Keratinocyte (primary cell): Measurements from ENCODE around the gene RAB8A. TPM values are rescaled to one million over a fixed set of nuclear protein-coding genes. Genes with fewer than 3 reads are reported as not detected.

Experiments used
- DNase-seq: peaks from one replicate; pipeline ENCODE4 v3.0.0-alpha.2; 2011; ENCODE audit warnings: low read depth, missing footprints, low spot score
- FAIRE-seq: peaks from 2 replicates; lab custom pipeline; 2011; peaks lifted over from hg19 to GRCh38; lab: Jason Lieb, UNC
- H2AFZ ChIP-seq: 2 replicates; pipeline ENCODE4 v1.6.0; 2012; ENCODE audit warnings: low read length, control low read depth, inconsistent platforms; ENCODE audit not compliant: control insufficient read depth
- H3K27ac ChIP-seq: 2 replicates; pipeline ENCODE4 v1.5.1; 2011; ENCODE audit warnings: low read length; ENCODE audit not compliant: control insufficient read depth, insufficient read depth
- H3K27me3 ChIP-seq: 3 replicates; pipeline ENCODE4 v1.6.0; 2011; ENCODE audit warnings: low read length; ENCODE audit not compliant: control insufficient read depth, insufficient read depth; ENCODE audit errors: extremely low read depth
- H3K36me3 ChIP-seq, 2 experiments: 2 replicates in 1 of 2; 3 replicates in 1 of 2; pipeline ENCODE4 v1.5.1; 2011; ENCODE audit warnings: low read length in 2 of 2, mild to moderate bottlenecking in 1 of 2; ENCODE audit not compliant: control insufficient read depth in 2 of 2, insufficient read depth in 2 of 2; ENCODE audit errors: extremely low read depth in 1 of 2
- H3K4me1 ChIP-seq: 3 replicates; pipeline ENCODE4 v1.5.1; 2011; ENCODE audit warnings: low read length; ENCODE audit not compliant: control insufficient read depth, insufficient read depth; ENCODE audit errors: extremely low read depth
- H3K4me2 ChIP-seq: 3 replicates; pipeline ENCODE4 v1.6.0; 2011; ENCODE audit warnings: low read depth, low read length; ENCODE audit not compliant: control insufficient read depth, insufficient read depth; ENCODE audit errors: extremely low read depth
- H3K4me3 ChIP-seq, 3 experiments: fragments of 200-600 bp in 1 of 3; sonication (generic) in 1 of 3; 2 replicates in 2 of 3; 3 replicates in 1 of 3; pipeline ENCODE4 v1.5.1; 2011 to 2016; ENCODE audit warnings: low read length in 3 of 3, mild to moderate bottlenecking in 3 of 3, control low read depth in 2 of 3, inconsistent platforms in 1 of 3, low read depth in 1 of 3, mixed read lengths in 1 of 3, mixed run types in 1 of 3, moderate library complexity in 1 of 3; ENCODE audit not compliant: control insufficient read depth in 2 of 3, insufficient read depth in 2 of 3; ENCODE audit errors: extremely low read depth in 1 of 3
- H3K79me2 ChIP-seq: 2 replicates; pipeline ENCODE4 v1.6.0; 2012; ENCODE audit warnings: low read length; ENCODE audit not compliant: control insufficient read depth, insufficient read depth
- H3K9ac ChIP-seq: 3 replicates; pipeline ENCODE4 v1.6.0; 2011; ENCODE audit warnings: low read length; ENCODE audit not compliant: control insufficient read depth, insufficient read depth; ENCODE audit errors: extremely low read depth
- H3K9me1 ChIP-seq: 3 replicates; pipeline ENCODE4 v1.6.0; 2011; ENCODE audit warnings: low read length; ENCODE audit not compliant: control insufficient read depth, insufficient read depth; ENCODE audit errors: extremely low read depth
- H3K9me3 ChIP-seq: 2 replicates; pipeline ENCODE4 v1.5.1; 2012; ENCODE audit warnings: low read depth, low read length; ENCODE audit not compliant: control insufficient read depth
- H4K20me1 ChIP-seq: 3 replicates; pipeline ENCODE4 v1.6.0; 2011; ENCODE audit warnings: low read length; ENCODE audit not compliant: control insufficient read depth, insufficient read depth; ENCODE audit errors: extremely low read depth
- EZH2 ChIP-seq: IDR thresholded peaks from one replicate; pipeline ENCODE4 v1.6.1; 2012; ENCODE audit warnings: inconsistent platforms, mild to moderate bottlenecking, low read length, moderate library complexity
- dilution Hi-C: fragments of 300-500 bp; cut with MboI; formaldehyde crosslinking; loops from one replicate; pipeline ENCODE4 v1.7.0; 2020; ENCODE audit warnings: low sequenced_read_pairs; ENCODE audit not compliant: extremely low pct_ligation_motif_present
- polyA plus RNA-seq, 5 experiments: library from polyadenylated mRNA; depleted of rRNA in 3 of 5; stranded (reverse) in 3 of 5; stranded (forward) in 1 of 5; unstranded in 1 of 5; fragments of >200 nt; gene quantifications; 1 replicate in 1 of 5; 2 replicates in 3 of 5; 3 replicates in 1 of 5; pipeline versions ENCODE4 v1.2.1 to v1.2.3, GENCODE V29; 2011 to 2012; ENCODE audit warnings: missing spikeins in 2 of 5, low read depth in 1 of 5, low replicate concordance in 1 of 5
- TF ChIP-seq, protein P1 (sequence below), 3 experiments: IDR thresholded peaks in 1 of 3; conservative IDR thresholded peaks in 1 of 3; optimal IDR thresholded peaks in 1 of 3; 2 replicates in 2 of 3; 3 replicates in 1 of 3; pipeline versions ENCODE3 to v1.5.1; 2011; ENCODE audit warnings: low read length in 3 of 3, mild to moderate bottlenecking in 3 of 3, moderate library complexity in 2 of 3, control low read depth in 1 of 3, inconsistent platforms in 1 of 3; ENCODE audit not compliant: insufficient read depth in 2 of 3; ENCODE audit errors: extremely low read depth in 1 of 3

Gene RAB8A
- polyA plus RNA-seq, 1 donor (not counting 4 experiments of a cell fraction or from before 2014, with no cell fraction given) = 95.1 TPM

DNA sequence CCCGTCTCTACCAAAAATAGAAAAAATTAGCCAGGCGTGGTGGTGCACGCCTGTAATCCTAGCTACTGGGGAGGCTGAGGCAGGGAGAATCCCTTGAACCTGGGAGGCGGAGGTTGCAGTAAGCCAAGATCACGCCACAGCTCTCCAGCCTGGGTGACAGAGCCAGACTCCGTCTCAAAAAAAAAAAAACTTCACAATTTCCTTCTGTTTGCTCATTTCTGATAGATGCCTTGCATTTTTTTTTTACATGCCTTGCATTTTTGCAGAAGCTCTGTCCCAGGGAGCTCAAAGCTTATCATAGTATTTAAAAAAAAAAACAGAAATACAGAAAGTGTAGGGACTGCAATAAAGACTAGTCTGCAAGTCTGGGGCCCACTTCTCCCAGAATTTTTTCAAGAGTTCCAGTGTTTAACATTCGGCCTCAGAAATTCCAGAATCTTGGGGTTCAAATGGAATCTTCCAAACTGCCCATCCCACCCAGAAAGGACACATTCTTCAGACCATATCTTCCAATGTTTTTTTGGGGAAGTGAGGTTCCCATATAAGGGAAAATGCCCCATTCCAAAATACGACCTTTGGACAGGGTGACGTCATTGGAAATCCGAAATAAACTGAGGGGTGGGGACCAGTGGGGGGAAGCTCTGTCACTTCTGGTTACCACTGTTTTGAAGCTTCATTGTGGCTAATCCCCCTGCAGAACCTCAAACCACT is 17.2 kb upstream of the RAB8A start:
- H3K4me2 ChIP-seq = no peak overlapping the region
- H3K9ac ChIP-seq = no peak overlapping the region
- no peak for FAIRE-seq
- no peaks in the 10 kb centered on the region for H3K27me3 ChIP-seq
- no peaks in the 10 kb centered on the region for H3K9me1 ChIP-seq
- no peak overlapping the region for H3K4me3 ChIP-seq
- H3K27ac ChIP-seq = no peak overlapping the region
- H3K4me1 ChIP-seq = no peaks in the 10 kb centered on the region
- DNase-seq = no peak
- H4K20me1 ChIP-seq = peaks cover 3% of the 10 kb centered on the region
- H3K36me3 ChIP-seq = peaks cover 50 to 65% of the 10 kb centered on the region in 2 experiments
- dilution Hi-C loops = no loop called here
- TF ChIP-seq EZH2 = no peak
- no peak overlapping the region for H2AFZ ChIP-seq
- peaks cover 8% of the 10 kb centered on the region for H3K79me2 ChIP-seq
- H3K9me3 ChIP-seq = no peaks in the 10 kb centered on the region

DNA sequence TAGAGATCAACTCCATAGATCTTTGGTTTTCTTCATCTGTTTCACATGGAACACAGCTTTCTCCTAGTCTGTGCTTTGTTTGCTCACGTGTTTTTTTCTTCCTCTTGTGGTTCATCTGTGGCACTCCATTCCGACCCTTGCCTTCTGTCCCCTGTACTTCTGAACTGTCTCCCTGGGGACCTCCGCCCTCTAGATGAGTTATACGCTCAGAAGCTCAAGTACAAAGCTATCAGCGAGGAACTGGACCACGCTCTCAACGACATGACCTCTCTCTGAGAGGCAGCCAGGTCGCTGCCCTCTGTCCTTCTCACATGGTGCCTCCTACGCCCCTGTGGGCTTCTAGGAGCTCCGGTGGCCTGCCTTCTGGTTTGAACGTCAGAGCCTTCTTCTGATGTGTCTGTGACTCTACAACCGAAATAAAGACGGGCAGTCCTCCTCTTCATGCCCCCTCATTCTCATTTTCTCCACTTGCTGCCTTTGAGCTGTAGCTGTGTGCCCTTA is 16.6 kb upstream of the RAB8A start:
- no peak for TF ChIP-seq EZH2
- FAIRE-seq (no peak), DNase-seq (no peak)
- dilution Hi-C loops = no loop called here
- Histone ChIP-seq H3K4me3 (no peak overlapping the region), H3K27me3 (no peaks in the 10 kb centered on the region), H4K20me1 (peaks cover 3% of the 10 kb centered on the region), H3K9me1 (no peaks in the 10 kb centered on the region), H3K9me3 (no peaks in the 10 kb centered on the region), H3K4me1 (no peaks in the 10 kb centered on the region), H3K79me2 (peaks cover 7% of the 10 kb centered on the region), H3K9ac (no peak overlapping the region), H3K27ac (no peak overlapping the region), H3K4me2 (no peak overlapping the region), H3K36me3 (peaks cover 48 to 59% of the 10 kb centered on the region in 2 experiments), H2AFZ (no peak overlapping the region)

DNA sequence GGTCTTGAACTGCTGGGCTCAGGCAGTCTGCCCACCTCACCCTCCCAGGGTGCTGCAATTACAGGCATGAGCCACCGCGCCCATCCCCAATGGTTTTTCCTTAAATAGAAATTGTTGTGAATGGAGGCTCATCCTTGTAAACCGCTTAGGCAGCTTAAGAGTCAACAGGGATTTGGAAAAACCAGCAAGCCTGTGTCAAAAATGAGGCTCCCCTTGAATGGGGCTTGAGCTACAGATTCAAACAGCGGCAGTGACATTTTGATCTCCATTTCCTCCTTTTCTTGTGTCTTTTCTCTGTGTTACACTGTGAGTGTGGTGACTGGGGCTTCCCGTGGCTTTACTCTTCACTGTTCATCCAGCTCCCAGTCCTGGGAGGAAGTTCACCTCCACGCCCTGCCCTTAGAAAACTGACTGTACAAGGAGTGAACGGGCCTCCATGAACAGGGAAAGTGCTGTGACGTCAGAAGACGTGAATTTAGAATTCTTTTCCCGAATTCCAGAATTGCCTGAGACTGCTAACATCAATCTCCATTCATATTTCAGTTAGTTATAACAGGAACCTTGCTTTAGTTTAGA is 15.3 kb upstream of the RAB8A start:
- no peak for FAIRE-seq
- TF ChIP-seq EZH2 = no peak
- TF ChIP-seq, protein P1, sequence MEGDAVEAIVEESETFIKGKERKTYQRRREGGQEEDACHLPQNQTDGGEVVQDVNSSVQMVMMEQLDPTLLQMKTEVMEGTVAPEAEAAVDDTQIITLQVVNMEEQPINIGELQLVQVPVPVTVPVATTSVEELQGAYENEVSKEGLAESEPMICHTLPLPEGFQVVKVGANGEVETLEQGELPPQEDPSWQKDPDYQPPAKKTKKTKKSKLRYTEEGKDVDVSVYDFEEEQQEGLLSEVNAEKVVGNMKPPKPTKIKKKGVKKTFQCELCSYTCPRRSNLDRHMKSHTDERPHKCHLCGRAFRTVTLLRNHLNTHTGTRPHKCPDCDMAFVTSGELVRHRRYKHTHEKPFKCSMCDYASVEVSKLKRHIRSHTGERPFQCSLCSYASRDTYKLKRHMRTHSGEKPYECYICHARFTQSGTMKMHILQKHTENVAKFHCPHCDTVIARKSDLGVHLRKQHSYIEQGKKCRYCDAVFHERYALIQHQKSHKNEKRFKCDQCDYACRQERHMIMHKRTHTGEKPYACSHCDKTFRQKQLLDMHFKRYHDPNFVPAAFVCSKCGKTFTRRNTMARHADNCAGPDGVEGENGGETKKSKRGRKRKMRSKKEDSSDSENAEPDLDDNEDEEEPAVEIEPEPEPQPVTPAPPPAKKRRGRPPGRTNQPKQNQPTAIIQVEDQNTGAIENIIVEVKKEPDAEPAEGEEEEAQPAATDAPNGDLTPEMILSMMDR (optimal IDR thresholded peaks at IDR 0.05 in 1 of 3, IDR thresholded peaks at IDR 0.05 in 1 of 3, conservative IDR thresholded peaks at IDR 0.05 in 1 of 3; ENCODE audit: extremely low read depth in 1 of 3, insufficient read depth in 2 of 3, low read length in 3 of 3) = no peak
- H3K9me1 ChIP-seq = no peaks in the 10 kb centered on the region
- H3K9me3 ChIP-seq = no peaks in the 10 kb centered on the region
- no peak overlapping the region for H3K9ac ChIP-seq
- peaks cover 45 to 55% of the 10 kb centered on the region in 2 experiments for H3K36me3 ChIP-seq
- no peak overlapping the region for H3K4me2 ChIP-seq
- H4K20me1 ChIP-seq = peaks cover 3% of the 10 kb centered on the region
- dilution Hi-C loops = no loop called here
- no peaks in the 10 kb centered on the region for H3K4me1 ChIP-seq
- no peak overlapping the region for H3K27ac ChIP-seq
- peaks cover 5% of the 10 kb centered on the region for H3K79me2 ChIP-seq
- no peaks in the 10 kb centered on the region for H3K27me3 ChIP-seq
- DNase-seq = no peak
- no peak overlapping the region for H3K4me3 ChIP-seq
- no peak overlapping the region for H2AFZ ChIP-seq
